OCI-LY1 (cell line): ENCODE data around the gene SURF4.

Experiments used
- H2AFZ ChIP-seq: fragments of 200-600 bp; sonication (generic), shearing (Covaris generic); 2 replicates; pipeline ENCODE4 v1.6.0; 2014; ENCODE audit warnings: antibody characterized with exemption, mild to moderate bottlenecking, low read length
- H3F3A ChIP-seq: fragments of 200-600 bp; sonication (generic), shearing (Covaris generic); 2 replicates; pipeline ENCODE4 v1.6.0; 2014; ENCODE audit warnings: mild to moderate bottlenecking, antibody characterized with exemption, low read length, moderate library complexity; ENCODE audit not compliant: insufficient read depth
- H3K27ac ChIP-seq: fragments of 200-600 bp; sonication (generic); 2 replicates; pipeline ENCODE4 v1.5.1; 2014; ENCODE audit warnings: low read length, mixed run types, mild to moderate bottlenecking, low read depth; ENCODE audit not compliant: poor library complexity, severe bottlenecking
- H3K27me3 ChIP-seq: fragments of 200-600 bp; sonication (generic); 2 replicates; pipeline ENCODE4 v1.6.0; 2014; ENCODE audit warnings: antibody characterized with exemption, mild to moderate bottlenecking, low read length, moderate library complexity; ENCODE audit not compliant: insufficient read depth
- H3K36me3 ChIP-seq: fragments of 200-600 bp; sonication (generic); 2 replicates; pipeline ENCODE4 v1.6.1; 2014; ENCODE audit warnings: mild to moderate bottlenecking, antibody characterized with exemption, low read length, moderate library complexity, mixed read lengths; ENCODE audit not compliant: insufficient read depth
- H3K4me1 ChIP-seq: fragments of 200-600 bp; sonication (generic); 2 replicates; pipeline ENCODE4 v1.5.1; 2014; ENCODE audit warnings: mild to moderate bottlenecking, low read length, moderate library complexity; ENCODE audit not compliant: insufficient read depth, severe bottlenecking
- H3K4me2 ChIP-seq: fragments of 200-600 bp; sonication (generic), shearing (Covaris generic); 2 replicates; pipeline ENCODE4 v1.6.1; 2014; ENCODE audit warnings: low read length
- H3K4me3 ChIP-seq: fragments of 200-600 bp; sonication (generic); 2 replicates; pipeline ENCODE4 v1.5.1; 2014; ENCODE audit warnings: low read length, low read depth, mild to moderate bottlenecking, mixed read lengths; ENCODE audit not compliant: poor library complexity, severe bottlenecking
- H3K79me2 ChIP-seq: fragments of 200-600 bp; shearing (Covaris generic); 2 replicates; pipeline ENCODE4 v1.6.1; 2016; ENCODE audit warnings: mixed run types, low read length, mixed read lengths; ENCODE audit not compliant: insufficient read depth
- H3K9ac ChIP-seq: fragments of 200-600 bp; sonication (generic), shearing (Covaris generic); 2 replicates; pipeline ENCODE4 v1.6.1; 2014; ENCODE audit warnings: mild to moderate bottlenecking, low read length, mixed read lengths
- H3K9me2 ChIP-seq: fragments of 200-600 bp; sonication (generic), shearing (Covaris generic); 2 replicates; pipeline ENCODE4 v1.6.1; 2014; ENCODE audit warnings: low read depth, mild to moderate bottlenecking, low read length, mixed read lengths
- H3K9me3 ChIP-seq: fragments of 200-600 bp; shearing (Covaris generic); 2 replicates; pipeline ENCODE4 v1.6.1; 2014; ENCODE audit warnings: low read length, mixed read lengths
- H4K20me1 ChIP-seq: fragments of 200-600 bp; sonication (generic), shearing (Covaris generic); 2 replicates; pipeline ENCODE4 v1.6.0; 2016; ENCODE audit warnings: mild to moderate bottlenecking, low read length; ENCODE audit not compliant: insufficient read depth
- CTCF ChIP-seq: fragments of 200-600 bp; sonication (generic), shearing (Covaris generic); IDR thresholded peaks from 2 replicates; pipeline ENCODE4 v1.5.1; 2017; ENCODE audit warnings: mild to moderate bottlenecking, antibody characterized with exemption, low read length, moderate library complexity, mixed read lengths
- EZH2 ChIP-seq: fragments of 200-600 bp; sonication (generic), shearing (Covaris generic); IDR thresholded peaks from 2 replicates; pipeline ENCODE4 v1.8.0; 2017; ENCODE audit warnings: borderline replicate concordance, mixed run types, mild to moderate bottlenecking, antibody characterized with exemption, low read length, moderate library complexity, mixed read lengths

SURF4 gene

GRCh38 chr9:133375724-133376654 is at the start of gene SURF4, which contains the start of gene STKLD1:
SURF4 (minus strand) TSS chr9:133376060; CDS start chr9:133375969, 91 bp downstream.
STKLD1 (plus strand) TSS chr9:133376366; CDS start chr9:133376474, 108 bp downstream.
- Histone ChIP-seq H4K20me1 (no peaks in the 10 kb centered on the region), H3K27ac (peak within 1 kb of the TSS; percentile 26), H3K36me3 (peaks cover 5% of the 10 kb centered on the region; the same call in 1 of the 2 replicates), H3K79me2 (peaks cover 24% of the 10 kb centered on the region), H3K9me2 (no peaks in the 10 kb centered on the region), H3K4me3 (peak within 1 kb of the TSS; percentile 73), H3K27me3 (no peaks in the 10 kb centered on the region; the same call in 1 of the 2 replicates), H3F3A (no peaks in the 10 kb centered on the region), H3K4me2 (peak within 1 kb of the TSS; percentile 93), H3K4me1 (peaks cover 35% of the 10 kb centered on the region), H3K9ac (peak within 1 kb of the TSS; percentile 75), H3K9me3 (no peaks in the 10 kb centered on the region), H2AFZ (no peak within 1 kb of the TSS)
- TF ChIP-seq CTCF (no peak), EZH2 (no peak)

- Histone ChIP-seq H3F3A (no peaks in the 10 kb centered on the region), H3K27ac (no peak overlapping the region), H3K36me3 (no peaks in the 10 kb centered on the region), H2AFZ (no peak overlapping the region), H3K79me2 (no peaks in the 10 kb centered on the region), H3K9me2 (no peaks in the 10 kb centered on the region), H3K4me1 (peaks cover 7% of the 10 kb centered on the region), H3K9me3 (no peaks in the 10 kb centered on the region), H3K4me3 (no peak overlapping the region), H3K9ac (no peak overlapping the region), H3K27me3 (peaks cover 13% of the 10 kb centered on the region; the same call in 1 of the 2 replicates), H3K4me2 (no peak overlapping the region), H4K20me1 (no peaks in the 10 kb centered on the region)
- TF ChIP-seq CTCF = no peak
Observed at GRCh38 chr9:133425049-133425632, 49.3 kb upstream of the SURF4 start.

GRCh38 chr9:133424187-133424586 is 48.3 kb upstream of the SURF4 start:
- Histone ChIP-seq H3K36me3 (no peaks in the 10 kb centered on the region), H3K9me3 (no peaks in the 10 kb centered on the region), H3K79me2 (no peaks in the 10 kb centered on the region), H3K9ac (no peak overlapping the region), H3K9me2 (no peaks in the 10 kb centered on the region), H3K27ac (no peak overlapping the region), H3K4me3 (no peak overlapping the region), H3K27me3 (peaks cover 10% of the 10 kb centered on the region; the same call in 1 of the 2 replicates), H2AFZ (no peak overlapping the region), H3F3A (no peaks in the 10 kb centered on the region), H3K4me1 (peaks cover 10% of the 10 kb centered on the region), H4K20me1 (no peaks in the 10 kb centered on the region), H3K4me2 (no peak overlapping the region)
- TF ChIP-seq CTCF (no peak), EZH2 (no peak)
